HepG2 (cell line): Measurements from ENCODE around the gene SYT7. TPM values are rescaled to one million over a fixed set of nuclear protein-coding genes. Genes with fewer than 3 reads are reported as not detected.

Experiments
- AHDC1 ChIP-seq: sonication (generic); formaldehyde crosslinking; IDR thresholded peaks from 2 replicates; pipeline ENCODE4 v1.5.1; 2020; ENCODE audit warnings: mild to moderate bottlenecking, missing genetic modification reagents, borderline replicate concordance
- BRF2 ChIP-seq: sonication (generic); formaldehyde crosslinking; IDR thresholded peaks from 2 replicates; pipeline ENCODE4 v1.8.1; 2022; ENCODE audit warnings: mild to moderate bottlenecking, missing genetic modification reagents
- GLI4 ChIP-seq: sonication (generic); formaldehyde crosslinking; IDR thresholded peaks from 2 replicates; pipeline ENCODE4 v1.5.1; 2020; ENCODE audit warnings: missing genetic modification reagents, mild to moderate bottlenecking, moderate library complexity, borderline replicate concordance
- IRF1 ChIP-seq: sonication (generic); formaldehyde crosslinking; IDR thresholded peaks from 2 replicates; pipeline ENCODE4 v1.4.0; 2020; ENCODE audit warnings: low read depth, mild to moderate bottlenecking, missing genetic modification reagents
- IRF2 ChIP-seq: IDR thresholded peaks from 2 replicates; pipeline ENCODE4 v1.6.1; 2018; ENCODE audit warnings: missing genetic modification reagents, missing compliant biosample characterization
- KLF11 ChIP-seq: IDR thresholded peaks from 2 replicates; pipeline ENCODE4 v1.6.1; 2016; ENCODE audit warnings: missing compliant biosample characterization
- KLF9 ChIP-seq: IDR thresholded peaks from 2 replicates; pipeline ENCODE4 v1.6.1; 2016; ENCODE audit warnings: low read depth
- MAFF ChIP-seq: IDR thresholded peaks from 2 replicates; pipeline ENCODE4 v1.6.1; 2011; ENCODE audit warnings: low read depth, low read length, improper control_type of control experiment
- UBTF ChIP-seq: sonication (generic); formaldehyde crosslinking; IDR thresholded peaks from 2 replicates; pipeline ENCODE4 v1.4.0; 2020; ENCODE audit warnings: mild to moderate bottlenecking, missing genetic modification reagents
- ZBTB33 ChIP-seq: sonication (generic); formaldehyde crosslinking; IDR thresholded peaks from 2 replicates; pipeline ENCODE4 v1.4.0; 2020; ENCODE audit warnings: missing genetic modification reagents
- ZNF18 ChIP-seq: sonication (generic); formaldehyde crosslinking; IDR thresholded peaks from 2 replicates; pipeline ENCODE4 v1.8.0; 2022; ENCODE audit warnings: mild to moderate bottlenecking, missing genetic modification reagents; ENCODE audit not compliant: insufficient replicate concordance
- ZNF44 ChIP-seq: sonication (generic); formaldehyde crosslinking; IDR thresholded peaks from 2 replicates; pipeline ENCODE4 v1.5.1; 2020; ENCODE audit warnings: mild to moderate bottlenecking, missing genetic modification reagents
- ZNF761 ChIP-seq: sonication (generic); formaldehyde crosslinking; conservative IDR thresholded peaks from 2 replicates; pipeline ENCODE4 v1.4.0; 2020; ENCODE audit warnings: mild to moderate bottlenecking, missing genetic modification reagents
- ZSCAN30 ChIP-seq: sonication (generic); formaldehyde crosslinking; IDR thresholded peaks from 2 replicates; pipeline ENCODE4 v1.5.0; 2020; ENCODE audit warnings: mild to moderate bottlenecking, missing genetic modification reagents
- polyA plus RNA-seq, 8 experiments: library from polyadenylated mRNA; depleted of rRNA in 3 of 8; stranded (reverse) in 7 of 8; unstranded in 1 of 8; fragments of >200 nt; fragmentation: Illumina TruSeq in 4 of 8; extraction: Trizol in 4 of 8; gene quantifications; 2 replicates each; pipeline versions ENCODE4 v1.2.1 to v1.2.3, GENCODE V29; 2011 to 2016; ENCODE audit warnings: low read depth in 4 of 8, missing spikeins in 1 of 8, mixed read lengths in 1 of 8; ENCODE audit not compliant: insufficient read depth in 1 of 8
- total RNA-seq, 5 experiments: library from RNA; depleted of rRNA; stranded (reverse); fragments of >200 nt; fragmentation: Illumina TruSeq; extraction: Trizol; gene quantifications; 2 replicates each; pipeline ENCODE4 v1.2.3, GENCODE V29; 2016; ENCODE audit warnings: low read depth in 1 of 5

The SYT7 gene
- total and polyA plus RNA-seq, 2 of the 13 experiments (the other 11 are each of a cell fraction or from before 2014, with no cell fraction given), result 1.4 to 4.4 TPM

GRCh38 chr11:61581030-61581928, at the start of gene SYT7 (continued):
- TF ChIP-seq AHDC1 (CRISPR knock-in tag) (no peak), UBTF (CRISPR knock-in tag) (peak; percentile 91), BRF2 (no peak), GLI4 (CRISPR knock-in tag) (no peak), ZNF44 (CRISPR knock-in tag) (no peak), ZNF18 (CRISPR knock-in tag) (no peak), KLF9 (CRISPR knock-in tag) (no peak), IRF1 (no peak), IRF2 (peak; percentile 48; the same call in 1 of the 2 replicates), ZSCAN30 (no peak), ZBTB33 (CRISPR knock-in tag) (0 out of 2 replicates have a peak, but pooled peaks have one; percentile 14), MAFF (no peak), ZNF761 (CRISPR knock-in tag) (no peak), KLF11 (CRISPR knock-in tag) (no peak)
